H1 (cell line): ENCODE measurements around the gene PER2. TPM values are rescaled to one million over a fixed set of nuclear protein-coding genes. Genes with fewer than 3 reads are reported as not detected.

ENCODE experiments used
- CTCF ChIA-PET: fragments of 300-600 bp; sonication (Branson Sonifier 250); formaldehyde crosslinking; loops from one replicate; lab custom pipeline; 2021; ENCODE audit not compliant: partially characterized antibody; lab: Charles Lee
- POLR2A ChIA-PET: fragments of 300-600 bp; sonication (Branson Sonifier 250); formaldehyde crosslinking; loops from one replicate; lab custom pipeline; 2021; ENCODE audit warnings: inconsistent platforms; ENCODE audit not compliant: partially characterized antibody; lab: Charles Lee
- DNase-seq, 2 experiments: peaks; one replicate each; pipeline versions ENCODE4 v3.0.0 to v3.0.0-alpha.2; 2010 to 2022; ENCODE audit warnings: low spot score in 2 of 2, low read depth in 1 of 2, mixed read lengths in 1 of 2
- FAIRE-seq: peaks from 2 replicates; lab custom pipeline; 2011; peaks lifted over from hg19 to GRCh38; lab: Jason Lieb, UNC
- H2AFZ ChIP-seq: 2 replicates; pipeline ENCODE4 v1.8.1; 2012; ENCODE audit warnings: low read length, inconsistent platforms
- H2AK5ac ChIP-seq: 2 replicates; pipeline ENCODE4 v1.6.1; 2013; ENCODE audit warnings: low read depth, low read length
- H2BK120ac ChIP-seq: replicated peaks from 2 replicates; pipeline ENCODE3; 2013; ENCODE audit warnings: low read depth, low read length, inconsistent platforms
- H2BK12ac ChIP-seq: 2 replicates; pipeline ENCODE4 v1.6.1; 2013; ENCODE audit warnings: low read depth, low read length
- H2BK15ac ChIP-seq: 2 replicates; pipeline ENCODE4 v1.6.1; 2013; ENCODE audit warnings: low read length
- H2BK20ac ChIP-seq: 2 replicates; pipeline ENCODE4 v1.6.1; 2013; ENCODE audit warnings: low read length
- H2BK5ac ChIP-seq: 2 replicates; pipeline ENCODE4 v1.6.1; 2013; ENCODE audit warnings: low read depth, low read length
- H3K14ac ChIP-seq: 2 replicates; pipeline ENCODE4 v1.6.1; 2013; ENCODE audit warnings: inconsistent platforms; ENCODE audit not compliant: insufficient read length
- H3K18ac ChIP-seq: 2 replicates; pipeline ENCODE4 v1.6.1; 2013; ENCODE audit warnings: low read length; ENCODE audit errors: extremely low read depth
- H3K23ac ChIP-seq: 2 replicates; pipeline ENCODE4 v1.6.1; 2013; ENCODE audit warnings: inconsistent platforms; ENCODE audit not compliant: insufficient read length
- H3K23me2 ChIP-seq: 2 replicates; pipeline ENCODE4 v1.6.1; 2013; ENCODE audit warnings: low read depth, low read length
- H3K27ac ChIP-seq: 2 replicates; pipeline ENCODE4 v1.6.1; 2011; ENCODE audit warnings: low read depth, low read length, inconsistent platforms
- H3K27me3 ChIP-seq, 4 experiments: replicated peaks in 1 of 4; 1 replicate in 1 of 4; 2 replicates in 3 of 4; pipeline versions ENCODE4 v1.6.1 to v1.8.1; 2011 to 2013; ENCODE audit warnings: low read length in 3 of 4, mild to moderate bottlenecking in 3 of 4, inconsistent platforms in 2 of 4, mixed read lengths in 2 of 4, moderate library complexity in 1 of 4; ENCODE audit not compliant: control insufficient read depth in 3 of 4, insufficient read depth in 3 of 4; ENCODE audit errors: extremely low read depth in 1 of 4
- H3K36me3 ChIP-seq, 4 experiments: 2 replicates each; pipeline versions ENCODE4 v1.6.1 to v1.8.1; 2011 to 2013; ENCODE audit warnings: mild to moderate bottlenecking in 4 of 4, low read length in 3 of 4, moderate library complexity in 2 of 4, control low read depth in 1 of 4, inconsistent platforms in 1 of 4; ENCODE audit not compliant: insufficient read depth in 4 of 4, control insufficient read depth in 2 of 4
- H3K4ac ChIP-seq: replicated peaks from 2 replicates; pipeline ENCODE3; 2013; ENCODE audit warnings: low read length, low read depth, mixed read lengths, inconsistent platforms; ENCODE audit not compliant: insufficient read length
- H3K4me1 ChIP-seq, 4 experiments: replicated peaks in 1 of 4; 1 replicate in 1 of 4; 2 replicates in 3 of 4; pipeline versions ENCODE4 v1.6.1 to v1.8.1; 2011 to 2013; ENCODE audit warnings: low read length in 3 of 4, inconsistent platforms in 2 of 4, mixed read lengths in 1 of 4; ENCODE audit not compliant: insufficient read depth in 4 of 4, control insufficient read depth in 3 of 4
- H3K4me2 ChIP-seq, 2 experiments: 2 replicates each; pipeline versions ENCODE4 v1.6.1 to v1.8.1; 2011 to 2013; ENCODE audit warnings: low read depth in 2 of 2, low read length in 2 of 2, control low read depth in 1 of 2, inconsistent platforms in 1 of 2, mild to moderate bottlenecking in 1 of 2; ENCODE audit not compliant: insufficient read depth in 1 of 2
- H3K4me3 ChIP-seq, 4 experiments: fragments of 200-600, 300-600 bp in 1 of 4; sonication (generic), shearing (Covaris generic), sonication (Bioruptor Twin) in 1 of 4; 2 replicates each; pipeline versions ENCODE4 v1.5.1 to v1.8.1; 2011 to 2016; ENCODE audit warnings: low read length in 4 of 4, low read depth in 3 of 4, control low read depth in 2 of 4, inconsistent platforms in 2 of 4, mild to moderate bottlenecking in 2 of 4, mixed read lengths in 1 of 4, moderate library complexity in 1 of 4; ENCODE audit not compliant: insufficient read depth in 2 of 4; ENCODE audit errors: extremely low read depth in 1 of 4
- H3K56ac ChIP-seq: replicated peaks from 2 replicates; pipeline ENCODE3; 2013; ENCODE audit warnings: low read depth, mild to moderate bottlenecking, mixed read lengths, low read length, inconsistent platforms; ENCODE audit not compliant: insufficient read length
- H3K79me1 ChIP-seq: 2 replicates; pipeline ENCODE4 v1.6.1; 2013; ENCODE audit warnings: low read depth, low read length, control low read depth
- H3K79me2 ChIP-seq, 2 experiments: 2 replicates each; pipeline versions ENCODE4 v1.6.1 to v1.8.1; 2012 to 2013; ENCODE audit warnings: low read length in 2 of 2, mild to moderate bottlenecking in 2 of 2, inconsistent platforms in 1 of 2; ENCODE audit not compliant: insufficient read depth in 2 of 2, control insufficient read depth in 1 of 2
- H3K9ac ChIP-seq, 4 experiments: replicated peaks in 1 of 4; 1 replicate in 1 of 4; 2 replicates in 3 of 4; pipeline versions ENCODE4 v1.6.1 to v1.8.1; 2011 to 2013; ENCODE audit warnings: low read depth in 3 of 4, low read length in 3 of 4, control low read depth in 2 of 4, mild to moderate bottlenecking in 2 of 4, moderate library complexity in 2 of 4, inconsistent platforms in 1 of 4; ENCODE audit errors: extremely low read depth in 1 of 4
- H3K9me3 ChIP-seq, 2 experiments: 2 replicates each; pipeline versions ENCODE4 v1.6.1 to v1.8.1; 2012 to 2013; ENCODE audit warnings: mild to moderate bottlenecking in 2 of 2, moderate library complexity in 2 of 2, control low read depth in 1 of 2, inconsistent platforms in 1 of 2, low read depth in 1 of 2, low read length in 1 of 2, mixed read lengths in 1 of 2; ENCODE audit not compliant: insufficient read depth in 2 of 2
- H4K20me1 ChIP-seq, 2 experiments: replicated peaks in 1 of 2; 2 replicates each; pipeline versions ENCODE3 to v1.8.1; 2011 to 2013; ENCODE audit warnings: inconsistent platforms in 2 of 2, low read length in 2 of 2, mild to moderate bottlenecking in 1 of 2; ENCODE audit not compliant: insufficient read depth in 2 of 2, control insufficient read depth in 1 of 2
- H4K5ac ChIP-seq: 2 replicates; pipeline ENCODE4 v1.6.1; 2013; ENCODE audit warnings: low read length, low read depth, mixed read lengths, inconsistent platforms; ENCODE audit not compliant: insufficient read length
- H4K8ac ChIP-seq: 2 replicates; pipeline ENCODE4 v1.8.0; 2013; ENCODE audit warnings: mild to moderate bottlenecking, moderate library complexity, low read length, inconsistent platforms; ENCODE audit not compliant: insufficient read depth; ENCODE audit errors: extremely low read depth
- H4K91ac ChIP-seq: replicated peaks from 2 replicates; pipeline ENCODE3; 2013; ENCODE audit warnings: low read length, mixed read lengths, inconsistent platforms; ENCODE audit not compliant: insufficient read length
- ASH2L ChIP-seq: fragments of 200-600, 300-600 bp; sonication (generic); IDR thresholded peaks from one replicate; pipeline ENCODE4 v1.7.1; 2017; ENCODE audit warnings: low read length
- CBX8 ChIP-seq: fragments of 300-800, 300-1000 bp; sonication (generic); IDR thresholded peaks from 2 replicates; pipeline ENCODE4 v1.7.1; 2016; ENCODE audit warnings: low read depth, low read length, borderline replicate concordance
- CTBP2 ChIP-seq: IDR thresholded peaks from 2 replicates; pipeline ENCODE4 v1.7.0; 2011; ENCODE audit warnings: borderline replicate concordance, mild to moderate bottlenecking, moderate library complexity, mixed read lengths, low read length; ENCODE audit not compliant: insufficient read depth, insufficient read length
- CTCF ChIP-seq, 3 experiments: IDR thresholded peaks; 1 replicate in 2 of 3; 2 replicates in 1 of 3; pipeline versions ENCODE4 v1.5.1 to v1.6.1; 2011; ENCODE audit warnings: low read length in 3 of 3, mild to moderate bottlenecking in 3 of 3, inconsistent platforms in 2 of 3, low read depth in 1 of 3, moderate library complexity in 1 of 3; ENCODE audit not compliant: insufficient read depth in 1 of 3; ENCODE audit errors: control extremely low read depth in 1 of 3
- E2F6 ChIP-seq: IDR thresholded peaks from 2 replicates; pipeline ENCODE4 v1.6.1; 2012; ENCODE audit warnings: inconsistent platforms
- RAD21 ChIP-seq, 2 experiments: IDR thresholded peaks in 1 of 2; conservative IDR thresholded peaks in 1 of 2; 2 replicates each; pipeline ENCODE4 v1.6.1; 2011; ENCODE audit warnings: low read depth in 2 of 2, low read length in 2 of 2, improper control_type of control experiment in 1 of 2, inconsistent platforms in 1 of 2, mild to moderate bottlenecking in 1 of 2, moderate library complexity in 1 of 2
- TEAD4 ChIP-seq: IDR thresholded peaks from 2 replicates; pipeline ENCODE4 v1.6.1; 2012; ENCODE audit warnings: low read depth, low read length, inconsistent platforms, mixed read lengths
- WGBS, 2 experiments: shearing (Covaris generic) in 1 of 2; methylation state at CpG; one replicate each; pipeline versions ENCODE4 v1.1.6 to v1.1.7; 2013 to 2015; ENCODE audit warnings: low lambda C conversion rate in 2 of 2, mixed read lengths in 2 of 2, inconsistent platforms in 1 of 2, low coverage in 1 of 2, missing lambda C conversion rate in 1 of 2; ENCODE audit not compliant: insufficient replicate concordance in 2 of 2, insufficient coverage in 1 of 2, insufficient read length in 1 of 2; ENCODE audit errors: extremely low coverage in 1 of 2, missing lambda C conversion rate in 1 of 2; 5-methylcytosine and 5-hydroxymethylcytosine counted together
- polyA plus RNA-seq, 7 experiments: library from polyadenylated mRNA; depleted of rRNA in 3 of 7; stranded (reverse) in 5 of 7; unstranded in 2 of 7; fragments of >200 nt in 5 of 7; fragments of 200-250 nt in 2 of 7; gene quantifications; 1 replicate in 5 of 7; 2 replicates in 1 of 7; 4 replicates in 1 of 7; pipeline versions ENCODE4 v1.2.1 to v1.2.3, GENCODE V29; 2011 to 2013; ENCODE audit warnings: missing spikeins in 2 of 7, mixed read lengths in 2 of 7
- total RNA-seq: library from RNA; stranded (reverse); fragmentation: NEBNext Ultra II Directional; extraction: Animal tissue kit (Norgen Biotek cat#: 25700); gene quantifications from 2 replicates; pipeline ENCODE4 v1.2.1, GENCODE V29; 2021

PER2 gene
- total and polyA plus RNA-seq, 2 of the 8 experiments (the other 6 are each of a cell fraction or from before 2014, with no cell fraction given), result 0.91 to 5.5 TPM

GRCh38 chr2:238267884-238268680, 20.3 kb downstream of the PER2 start:
- Histone ChIP-seq H3K27ac (no peak overlapping the region), H3K9ac (no peak overlapping the region), H2BK20ac (no peak overlapping the region), H3K14ac (no peak overlapping the region), H3K27me3 (no peaks in the 10 kb centered on the region), H3K4me2 (no peak overlapping the region), H3K79me1 (no peaks in the 10 kb centered on the region), H3K18ac (no peak overlapping the region), H4K5ac (no peak overlapping the region), H3K23me2 (no peaks in the 10 kb centered on the region), H4K8ac (no peak overlapping the region), H2BK5ac (no peak overlapping the region), H3K4me1 (peaks cover 0 to 2% (median 0%) of the 10 kb centered on the region in 4 experiments; a peak in 1 of 7 replicates), H2BK120ac (no peak overlapping the region), H4K91ac (no peak overlapping the region), H3K56ac (no peak overlapping the region), H3K79me2 (no peaks in the 10 kb centered on the region), H2BK12ac (no peak overlapping the region), H2AFZ (no peak overlapping the region), H3K23ac (no peak overlapping the region), H3K4me3 (no peak overlapping the region), H4K20me1 (peaks cover 0 to 2% of the 10 kb centered on the region in 2 experiments), H2AK5ac (no peak overlapping the region), H3K36me3 (no peaks in the 10 kb centered on the region; a peak in 2 of 8 replicates), H2BK15ac (no peak overlapping the region), H3K4ac (no peak overlapping the region), H3K9me3 (no peaks in the 10 kb centered on the region)
- ChIA-PET POLR2A (interaction anchor here (1.0 kb wide), 1 partner anchor 20 kb away, joined by 3 read pairs; no protein-coding TSS in a partner anchor), CTCF (interaction anchor here (14.5 to 17.1 kb wide), 2 partner anchors 10 to 19 kb away, joined by 208 to 298 read pairs; no protein-coding TSS in a partner anchor)
- TF ChIP-seq CTCF (IDR thresholded peaks at IDR 0.05; ENCODE audit: control extremely low read depth in 1 of 3, insufficient read depth in 1 of 3, low read depth in 1 of 3, low read length in 3 of 3) (peak; percentile 31 to 58 (median 50)), TEAD4 (no peak), RAD21 (IDR thresholded peaks at IDR 0.05 in 1 of 2, conservative IDR thresholded peaks at IDR 0.05 in 1 of 2; ENCODE audit: low read depth in 2 of 2, low read length in 2 of 2) (peak; percentile 2 to 19; a peak in 1 of 4 replicates), ASH2L (no peak), E2F6 (no peak), CTBP2 (no peak), CBX8 (no peak)
- 89% methylated on average over 20 of the region's 20 CpGs; no CpG with 5 or more reads in 1 of the 2 experiments for WGBS, 2 experiments
- DNase-seq (no peak), FAIRE-seq (no peak)
